Measurements from ENCODE around the gene ARHGEF16.
A peak's percentile ranks its signal among the peaks of the same experiment; 100 is the strongest.

ARHGEF16 gene

DNA sequence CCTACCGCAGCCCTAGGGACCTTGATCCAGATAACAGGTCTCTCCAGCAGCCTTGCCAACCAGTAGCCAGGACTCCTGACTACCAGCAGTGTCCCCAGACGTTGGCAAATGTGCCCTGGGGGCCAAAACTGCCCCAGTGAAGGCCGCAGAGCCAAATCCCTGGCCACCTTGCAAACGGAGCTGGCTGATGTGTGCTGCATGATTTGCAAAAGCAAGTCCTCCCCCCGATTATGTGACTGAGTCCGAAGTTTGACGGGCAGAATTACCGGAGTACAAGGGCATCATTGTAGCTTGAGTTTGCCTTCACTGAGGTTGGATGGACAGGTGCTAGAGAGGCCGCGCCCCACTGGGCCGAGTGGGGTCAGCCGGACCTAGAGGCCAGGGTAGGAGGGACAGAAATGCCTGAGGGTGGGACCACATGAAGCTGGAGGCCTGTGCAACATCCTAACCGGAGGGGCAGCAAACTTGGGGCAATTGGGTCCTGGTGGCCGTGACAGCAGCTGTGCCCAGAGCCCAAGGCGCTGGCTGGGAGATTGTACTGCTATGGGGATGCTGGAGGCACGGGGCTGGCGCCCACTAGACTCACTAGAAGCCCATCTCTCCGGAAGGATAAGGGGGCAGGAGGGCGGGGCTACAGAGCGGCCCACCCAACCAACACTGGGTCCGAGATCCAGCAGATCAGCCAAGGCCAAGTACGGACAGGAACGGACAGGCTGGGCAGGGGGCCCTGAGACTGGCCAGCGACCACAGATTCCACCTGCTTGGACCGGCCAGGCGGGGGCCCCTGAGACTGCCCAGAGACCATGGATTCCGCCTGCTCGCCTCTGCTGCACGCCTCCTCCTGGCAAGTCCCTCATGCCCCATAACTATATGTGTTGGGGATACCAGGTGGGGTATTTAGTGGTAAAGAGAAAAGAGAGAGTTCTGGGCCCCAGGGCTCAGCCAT, 2.8 kb downstream of the ARHGEF16 start:
- no peak for TF ChIP-seq CTCF (IDR thresholded peaks at IDR 0.05; ENCODE audit: insufficient read depth, low read depth, low read length, missing control alignments)
- DNase-seq (ENCODE audit: low read depth), result no peak
- no peak overlapping the region for H3K4me3 ChIP-seq (ENCODE audit: low read length)

DNA sequence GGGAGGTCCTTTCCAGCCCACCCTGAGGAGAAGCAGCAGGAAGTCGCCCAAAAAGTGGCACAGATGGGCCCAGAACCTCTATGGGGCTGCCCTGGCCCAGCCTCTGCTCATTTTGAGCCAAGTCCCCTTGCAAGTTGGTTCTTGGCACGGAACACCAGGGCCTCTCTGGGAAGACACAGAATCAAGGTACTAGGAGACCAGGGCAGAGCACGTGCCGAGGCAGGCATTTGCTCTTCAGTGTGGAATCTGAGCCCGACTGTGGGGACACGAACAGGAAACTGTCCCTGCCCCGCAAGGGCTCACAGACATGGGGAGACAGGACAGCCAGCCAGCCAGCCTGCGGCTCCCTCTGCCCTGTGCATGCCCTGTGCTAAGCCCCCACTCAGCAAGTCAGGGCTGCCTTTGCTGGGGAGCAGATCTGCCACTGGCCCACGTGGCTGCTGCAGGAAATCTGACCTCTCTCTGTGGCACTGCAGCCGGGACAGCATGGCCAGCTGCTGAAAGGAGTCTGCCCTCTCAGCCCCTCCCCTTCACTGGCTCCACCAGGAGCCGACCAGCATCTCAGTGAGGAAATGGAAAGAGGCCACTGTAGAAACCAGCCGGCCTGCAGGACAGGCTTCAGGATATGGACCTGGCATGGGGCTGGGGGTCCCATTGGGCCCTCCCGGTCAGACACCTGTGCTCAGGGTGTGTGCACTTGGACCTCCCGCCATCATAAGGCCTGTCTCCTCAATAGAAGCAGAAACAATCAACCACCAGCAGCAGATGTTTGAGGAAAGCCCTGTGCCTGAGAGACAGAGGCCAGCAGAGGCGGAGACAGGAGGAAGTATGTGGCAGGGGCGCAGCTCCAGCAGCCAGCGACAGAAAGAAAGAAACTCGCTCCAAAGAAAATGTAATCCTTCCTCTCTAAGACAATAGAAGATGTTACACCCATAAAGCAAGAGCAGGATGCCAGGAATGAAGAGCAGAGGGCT, 3.7 kb downstream of the ARHGEF16 start:
- TF ChIP-seq CTCF (IDR thresholded peaks at IDR 0.05; ENCODE audit: insufficient read depth, low read depth, low read length, missing control alignments), result no peak
- DNase-seq (ENCODE audit: low read depth), result no peak

GRCh38 chr1:3459051-3459908, 4.8 kb downstream of the ARHGEF16 start:
- no peak overlapping the region for H3K4me3 ChIP-seq (ENCODE audit: low read length)
- TF ChIP-seq CTCF (IDR thresholded peaks at IDR 0.05; ENCODE audit: insufficient read depth, low read depth, low read length, missing control alignments), result no peak
- DNase-seq (ENCODE audit: low read depth), result no peak

More for the DNA sequence above, 3.7 kb downstream of the ARHGEF16 start:
- no peak overlapping the region for H3K4me3 ChIP-seq (ENCODE audit: low read length)

DNA sequence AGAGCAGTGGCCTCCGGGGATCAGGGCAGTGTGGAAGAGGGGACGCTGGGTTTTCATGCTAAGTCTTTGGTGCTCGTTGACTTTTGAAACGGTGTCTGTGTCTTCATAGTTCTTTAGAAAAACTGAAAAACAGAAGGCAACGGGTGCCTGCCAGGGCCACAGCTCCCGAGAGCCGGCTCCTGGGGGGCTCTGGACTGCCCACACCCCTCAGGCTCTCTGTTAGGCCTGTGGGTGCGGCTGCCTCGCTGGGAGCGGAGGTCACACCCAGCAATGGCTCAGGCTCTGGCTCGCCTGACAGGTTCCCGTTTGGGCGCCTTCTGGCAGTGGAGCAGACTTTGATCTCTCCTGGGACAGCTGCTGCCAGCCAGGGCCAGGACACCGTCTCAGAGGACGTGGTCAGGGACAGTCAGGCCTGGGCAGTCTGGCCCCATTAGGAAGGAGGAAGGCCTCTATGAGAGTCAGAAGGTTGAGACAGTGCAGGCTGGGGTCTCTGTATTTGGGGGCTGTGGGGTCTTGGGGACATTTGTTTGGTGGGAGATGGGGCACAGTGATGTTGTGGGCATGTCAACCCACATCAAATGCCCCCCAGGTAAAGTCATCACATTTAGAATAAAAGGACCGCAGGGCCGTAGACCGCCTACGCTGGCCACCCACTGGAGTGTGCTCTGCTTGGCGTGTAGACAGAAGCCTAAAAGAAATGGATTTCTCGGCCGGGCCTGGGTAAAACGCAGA, 5.6 kb downstream of the ARHGEF16 start:
- TF ChIP-seq CTCF (IDR thresholded peaks at IDR 0.05; ENCODE audit: insufficient read depth, low read depth, low read length, missing control alignments), result no peak
- H3K4me3 ChIP-seq (ENCODE audit: low read length), result no peak overlapping the region
- peak; percentile 61 for DNase-seq (ENCODE audit: low read depth)

GRCh38 chr1:3460672-3461131, 6.2 kb downstream of the ARHGEF16 start:
- no peak for TF ChIP-seq CTCF (IDR thresholded peaks at IDR 0.05; ENCODE audit: insufficient read depth, low read depth, low read length, missing control alignments)
- peak; percentile 28 for DNase-seq (ENCODE audit: low read depth)
- H3K4me3 ChIP-seq (ENCODE audit: low read length), result no peak overlapping the region
